Epidermal melanocyte (primary cell): ENCODE measurements around the gene COL3A1.

Experiments used
- DNase-seq: peaks from one replicate; pipeline ENCODE4 v3.0.0; 2011; ENCODE audit warnings: low spot score; ENCODE audit not compliant: insufficient read length

Gene COL3A1

DNA sequence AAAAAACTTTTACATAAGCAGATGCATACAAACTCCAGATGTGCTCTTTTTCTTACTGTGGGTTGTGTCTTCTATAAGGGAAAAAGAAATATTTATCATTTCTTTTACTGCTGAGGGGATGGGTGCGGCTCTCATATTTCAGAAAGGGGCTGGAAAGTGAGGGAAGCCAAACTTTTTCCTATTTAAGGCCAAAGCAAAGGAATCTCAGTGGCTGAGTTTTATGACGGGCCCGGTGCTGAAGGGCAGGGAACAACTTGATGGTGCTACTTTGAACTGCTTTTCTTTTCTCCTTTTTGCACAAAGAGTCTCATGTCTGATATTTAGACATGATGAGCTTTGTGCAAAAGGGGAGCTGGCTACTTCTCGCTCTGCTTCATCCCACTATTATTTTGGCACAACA lies at the start of gene COL3A1:
COL3A1 (plus strand) TSS at position 210 of the 400 bp plus-strand sequence; CDS start at position 327, 117 bp downstream.
- no peak for DNase-seq

DNA sequence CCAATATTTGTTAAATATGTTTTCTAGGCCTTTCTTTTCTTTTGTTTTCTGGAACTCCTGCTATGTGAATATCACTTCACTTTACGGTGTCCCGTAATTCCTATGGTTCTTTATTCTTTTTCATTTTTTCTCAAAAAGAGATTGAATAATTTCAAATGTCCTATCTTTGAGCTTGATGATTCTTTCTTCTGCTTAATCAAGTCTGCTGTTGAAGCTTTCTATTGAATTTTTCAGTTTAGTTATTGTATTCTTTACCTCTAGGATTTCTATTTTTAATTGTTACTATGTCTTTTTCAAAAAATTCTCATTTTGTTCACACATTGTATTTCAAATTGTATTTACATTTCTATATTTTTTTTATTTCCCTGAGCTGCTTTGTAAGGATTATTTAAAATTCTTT lies 45.5 kb upstream of the COL3A1 start:
- no peak for DNase-seq

DNA sequence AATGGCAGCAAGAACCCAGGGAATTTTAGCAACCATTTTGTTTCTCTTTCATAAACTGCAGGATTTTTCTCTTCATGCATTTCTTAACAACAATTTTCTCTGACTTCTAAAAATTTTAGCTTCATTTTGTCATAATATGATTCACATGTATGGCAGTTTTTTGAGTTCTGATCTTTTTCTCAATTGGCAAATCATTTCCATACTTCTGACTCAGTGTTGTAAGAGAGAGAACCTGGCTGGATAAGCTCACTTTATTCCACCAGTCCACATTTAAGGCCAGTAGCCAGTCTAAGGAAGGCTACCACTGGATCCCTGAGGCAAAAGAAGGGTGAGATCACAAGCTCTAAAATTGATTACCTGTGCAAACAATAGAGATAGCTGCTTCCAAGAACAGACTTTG lies 42.8 kb upstream of the COL3A1 start:
- no peak for DNase-seq

DNA sequence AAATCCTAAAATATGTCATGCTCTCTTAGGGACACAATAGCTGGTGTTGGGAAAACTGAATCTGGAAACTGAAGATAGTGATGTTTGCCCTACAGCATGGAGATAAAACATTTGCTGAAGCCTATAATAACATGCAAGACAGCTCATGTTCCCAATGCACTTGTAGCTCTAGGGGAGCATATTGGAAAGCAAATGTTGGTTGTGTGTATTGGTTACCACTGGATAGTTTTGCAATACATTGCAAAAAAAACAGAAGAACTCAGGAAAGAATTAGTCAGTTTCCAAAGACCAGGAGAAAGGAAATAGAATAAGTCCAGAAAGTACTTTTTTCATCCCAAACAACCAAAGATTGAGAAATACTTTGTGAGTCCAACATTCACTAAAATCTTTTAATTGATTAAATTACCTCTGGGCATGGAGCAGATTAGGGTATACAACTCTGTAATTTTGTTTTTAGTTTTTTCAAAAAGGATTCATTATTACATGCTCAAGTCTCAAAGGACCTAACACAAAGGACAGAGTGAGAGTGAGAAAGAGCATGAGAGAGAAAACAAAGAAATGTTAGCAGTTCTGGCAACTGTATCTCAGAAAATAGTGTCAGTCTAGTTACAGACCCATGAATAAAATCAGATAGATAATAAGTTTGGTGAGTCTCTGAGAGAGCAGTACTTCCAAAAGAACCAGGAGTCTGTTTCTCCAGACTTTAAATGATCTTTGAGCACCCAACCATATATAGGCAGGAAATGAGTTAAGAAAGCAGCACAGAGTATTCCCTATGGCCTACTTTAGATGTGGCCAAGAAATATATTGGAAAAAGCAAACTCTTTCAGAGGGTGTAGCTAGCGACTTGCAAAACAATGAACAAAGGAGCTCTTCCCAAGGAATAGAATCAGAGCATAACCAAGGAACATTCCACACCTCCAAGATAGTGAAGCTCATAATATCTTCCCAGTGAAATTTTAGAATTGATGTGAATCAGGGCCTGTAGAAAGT lies 36.6 kb upstream of the COL3A1 start:
- DNase-seq = no peak

DNA sequence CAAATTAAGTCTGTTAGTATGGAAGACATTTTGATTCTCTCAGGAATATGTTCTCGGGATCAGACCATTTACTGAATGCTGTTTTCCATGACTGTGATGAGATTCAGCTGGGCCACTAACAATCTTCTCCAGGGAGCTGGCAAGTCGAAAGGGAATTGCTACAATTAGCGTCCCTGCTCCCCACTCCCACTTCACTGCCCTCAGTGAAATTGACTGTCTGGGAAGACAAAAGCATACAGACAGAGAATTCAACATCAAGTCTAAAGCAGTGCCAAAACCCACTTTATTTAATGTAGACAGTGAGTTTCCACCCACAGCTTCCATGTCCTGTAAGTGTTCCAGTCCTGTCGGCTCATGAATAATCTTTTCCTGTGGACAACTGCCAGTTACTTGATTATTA lies 34.0 kb upstream of the COL3A1 start:
- no peak for DNase-seq

DNA sequence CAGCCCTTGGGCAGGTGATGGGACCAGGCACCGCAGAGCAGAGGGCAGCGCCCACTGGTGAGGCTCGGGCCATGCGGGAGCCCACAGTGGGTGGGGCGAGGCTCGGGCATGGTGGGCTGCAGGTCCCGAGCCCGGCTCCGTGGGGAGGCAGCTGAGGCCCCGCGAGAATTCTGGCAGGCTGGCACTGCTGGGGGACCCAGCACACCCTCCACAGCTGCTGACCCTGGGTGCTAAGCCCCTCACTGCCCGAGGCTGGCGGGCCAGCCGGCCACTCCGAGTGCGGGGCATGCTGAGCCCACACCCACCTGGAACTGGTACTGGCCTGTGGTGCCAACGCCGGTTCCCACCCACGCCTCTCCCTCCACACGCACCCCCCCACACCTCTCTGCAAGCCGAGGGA lies 29.7 kb upstream of the COL3A1 start:
- no peak for DNase-seq

DNA sequence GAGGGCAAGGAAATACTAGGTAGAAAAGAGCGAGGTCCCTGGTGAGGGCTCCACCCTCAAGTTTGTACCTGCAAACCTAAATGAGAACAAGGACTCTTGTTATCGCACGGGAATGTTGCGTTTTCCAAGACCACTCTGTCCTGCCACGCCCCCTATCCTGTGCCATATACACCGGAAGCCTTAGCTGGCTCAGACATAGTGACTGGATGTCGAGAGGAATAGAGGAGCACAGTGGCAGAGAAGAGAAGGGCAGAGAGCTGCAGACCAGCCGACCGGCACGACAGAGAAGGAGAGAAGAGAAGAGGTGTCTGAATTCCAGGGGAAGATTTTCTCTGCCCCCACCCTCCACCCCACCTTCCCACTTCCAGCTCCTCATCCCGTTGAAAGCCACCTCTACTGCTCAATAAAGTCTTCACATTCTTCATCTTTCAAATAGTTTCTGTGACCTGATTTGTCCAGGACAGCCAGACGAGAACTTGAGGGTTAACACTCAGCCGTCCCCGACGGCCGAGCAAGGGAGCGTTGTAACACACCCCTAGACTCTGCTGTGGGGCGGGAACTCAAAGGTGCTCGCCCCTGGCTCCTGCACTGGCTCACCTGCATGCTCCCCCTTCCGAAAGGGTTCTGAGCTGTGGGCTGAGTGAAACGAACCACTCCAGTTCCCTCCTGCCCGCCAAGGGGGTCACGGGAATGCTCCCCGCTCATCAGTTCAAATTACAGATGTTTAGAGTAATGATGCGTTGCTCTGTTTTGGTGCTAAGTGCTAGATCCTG lies 24.9 kb upstream of the COL3A1 start:
- no peak for DNase-seq

DNA sequence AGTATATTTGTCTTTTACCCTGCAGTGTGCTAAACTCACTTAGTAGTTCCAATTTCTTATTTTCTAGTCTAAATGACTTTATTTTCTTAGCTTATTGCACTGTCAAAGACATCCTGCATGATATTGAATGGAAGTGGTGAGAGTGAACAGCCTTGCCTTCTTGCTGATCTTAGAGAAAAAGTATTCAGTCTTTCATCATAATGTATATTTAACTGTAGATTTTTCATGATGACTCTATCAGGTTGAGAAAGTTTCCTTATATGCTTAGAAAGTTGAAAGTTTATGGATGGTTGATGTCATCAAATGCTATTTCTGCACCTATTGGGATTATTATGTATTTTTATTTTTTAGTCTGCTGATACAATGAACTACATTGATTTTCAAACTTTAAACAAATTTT lies 21.3 kb upstream of the COL3A1 start:
- DNase-seq = no peak

DNA sequence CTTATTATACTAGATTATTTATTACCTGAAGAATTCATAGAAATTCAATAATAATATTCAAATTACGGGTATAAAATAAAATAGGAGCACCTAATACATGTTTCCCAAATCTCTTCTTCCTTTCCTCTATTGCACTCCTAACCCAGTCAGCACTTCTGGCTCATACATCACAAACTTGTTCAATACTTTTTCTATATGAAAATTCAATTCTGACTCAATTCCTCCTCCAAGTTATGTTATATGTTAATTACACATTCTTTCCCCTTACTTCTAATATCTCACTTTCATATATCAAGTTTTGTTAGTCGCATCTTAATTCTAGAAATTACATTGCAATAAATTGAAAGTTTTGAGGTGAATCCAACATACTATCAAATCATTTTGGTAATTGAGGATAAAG lies 17.9 kb upstream of the COL3A1 start:
- DNase-seq = no peak

DNA sequence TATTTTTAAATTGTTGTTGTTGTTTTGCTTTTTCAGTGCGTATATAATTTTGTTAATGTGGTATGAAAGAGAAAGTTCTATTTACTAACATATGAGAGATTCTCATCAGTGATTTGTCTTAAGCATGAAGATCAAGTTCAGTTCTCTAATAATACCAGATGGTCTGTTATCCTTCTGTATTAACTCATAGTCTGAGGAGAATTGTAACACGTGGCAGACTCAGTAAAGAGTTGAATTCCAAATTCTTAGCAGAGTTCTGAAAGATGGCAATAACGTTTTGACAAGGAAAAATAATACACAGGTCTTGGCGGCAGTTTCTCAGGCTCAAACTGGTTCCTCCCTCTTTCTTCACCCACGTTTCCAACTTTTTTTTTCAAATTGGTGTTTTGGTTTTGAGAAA lies 17.2 kb upstream of the COL3A1 start:
- no peak for DNase-seq

DNA sequence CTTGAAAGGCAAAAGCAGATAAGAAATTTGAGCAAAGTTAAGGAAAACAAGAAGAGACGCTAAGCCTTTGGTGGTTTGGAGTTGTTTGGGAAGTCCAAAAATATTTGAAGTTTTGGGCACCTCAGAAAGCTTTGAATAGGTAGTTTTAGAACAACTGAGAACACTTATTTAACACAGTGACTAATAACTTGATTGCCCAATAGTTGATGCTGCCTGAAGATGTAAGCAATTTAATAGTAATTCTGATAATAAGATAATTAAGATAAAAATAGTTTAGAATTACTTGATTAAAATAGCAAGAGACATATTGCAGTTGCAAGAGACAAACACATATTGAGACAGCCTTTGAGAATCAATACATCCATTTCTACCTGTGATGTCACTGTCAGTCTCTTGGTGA lies 16.5 kb upstream of the COL3A1 start:
- no peak for DNase-seq

DNA sequence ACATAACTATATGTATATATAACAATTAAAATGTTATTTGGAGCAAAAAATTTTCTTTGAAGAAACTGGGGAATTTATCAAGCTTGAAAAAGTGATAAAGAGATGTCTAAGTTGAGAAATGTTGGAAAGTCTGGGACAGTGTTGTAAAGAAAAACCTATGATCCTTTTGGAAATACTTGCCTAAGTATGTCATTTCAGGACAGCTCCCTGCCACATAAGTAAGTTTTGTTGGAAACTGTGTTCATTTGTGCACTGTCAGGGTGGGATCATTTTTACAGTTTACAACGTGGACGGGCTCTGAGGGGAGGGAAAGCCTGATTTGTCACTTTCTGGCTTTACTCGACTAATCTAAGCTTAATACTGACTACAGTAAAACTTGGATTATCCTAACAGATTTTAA lies 10.4 kb upstream of the COL3A1 start:
- DNase-seq = no peak

DNA sequence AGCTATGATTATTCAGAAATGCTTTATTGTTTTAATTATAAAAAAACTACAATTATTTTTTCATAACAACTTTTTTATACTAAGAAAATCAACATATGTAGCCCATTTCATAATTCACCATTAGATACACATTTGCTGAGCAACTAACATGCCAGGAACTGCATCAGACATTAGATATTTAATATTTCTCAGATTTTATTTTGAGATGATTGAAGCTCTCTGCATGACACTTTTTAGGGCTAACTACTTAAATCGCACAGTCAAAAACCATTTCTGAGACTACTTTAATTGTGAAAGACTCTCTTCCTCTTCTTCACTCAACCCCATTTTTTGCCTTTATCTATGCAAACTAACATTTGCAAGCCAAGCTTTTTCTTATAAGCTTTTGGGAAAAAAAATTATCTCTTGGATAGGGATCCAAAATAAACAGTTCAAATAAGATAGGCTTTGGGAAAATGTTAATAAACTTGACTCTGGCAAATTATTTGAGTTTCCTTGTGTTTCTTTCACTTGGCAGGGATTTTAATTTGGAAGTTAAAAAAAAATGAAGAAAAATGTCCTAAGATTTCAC lies 9.1 kb upstream of the COL3A1 start:
- no peak for DNase-seq

DNA sequence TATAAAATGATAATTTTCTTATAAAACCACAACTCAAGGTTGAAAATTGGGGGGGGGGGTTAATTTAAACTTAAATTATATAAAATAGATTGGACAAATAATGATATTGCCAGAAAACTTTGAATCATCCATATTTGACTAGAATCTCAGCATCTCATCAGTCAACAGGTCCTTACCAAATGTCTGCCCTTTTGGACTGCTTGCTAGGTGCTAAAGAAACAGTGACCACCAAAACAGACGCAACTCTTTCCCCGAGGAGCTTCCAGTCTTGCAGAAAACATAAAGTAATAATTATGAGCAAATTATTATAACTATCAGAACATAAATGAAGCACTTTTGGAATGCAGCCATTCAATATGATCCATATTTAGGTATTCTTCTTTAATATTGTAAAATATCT lies 8.6 kb upstream of the COL3A1 start:
- no peak for DNase-seq

DNA sequence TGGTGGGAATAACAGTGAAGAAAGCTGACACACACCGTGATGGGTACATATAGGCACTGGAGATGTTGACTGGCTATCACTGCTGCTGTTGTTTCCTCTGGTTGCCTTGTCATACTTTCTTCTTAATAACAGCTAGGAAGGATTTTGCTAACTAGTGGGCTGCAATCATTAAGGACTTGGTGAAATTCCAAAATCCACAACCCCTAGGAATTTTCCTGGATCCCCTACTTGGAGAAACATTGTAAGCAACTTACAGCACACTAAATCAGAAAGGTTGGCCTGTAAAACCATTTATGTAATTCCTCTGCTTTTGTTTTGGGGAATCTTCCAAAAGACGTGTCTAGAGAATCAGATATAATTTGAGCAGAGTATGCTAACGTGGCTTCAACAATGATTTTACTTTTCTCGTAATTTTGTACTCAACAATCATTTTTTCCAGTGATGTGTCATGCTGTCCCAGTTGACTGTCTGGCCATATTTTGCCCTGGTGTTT lies 8.0 kb upstream of the COL3A1 start:
- DNase-seq = no peak

DNA sequence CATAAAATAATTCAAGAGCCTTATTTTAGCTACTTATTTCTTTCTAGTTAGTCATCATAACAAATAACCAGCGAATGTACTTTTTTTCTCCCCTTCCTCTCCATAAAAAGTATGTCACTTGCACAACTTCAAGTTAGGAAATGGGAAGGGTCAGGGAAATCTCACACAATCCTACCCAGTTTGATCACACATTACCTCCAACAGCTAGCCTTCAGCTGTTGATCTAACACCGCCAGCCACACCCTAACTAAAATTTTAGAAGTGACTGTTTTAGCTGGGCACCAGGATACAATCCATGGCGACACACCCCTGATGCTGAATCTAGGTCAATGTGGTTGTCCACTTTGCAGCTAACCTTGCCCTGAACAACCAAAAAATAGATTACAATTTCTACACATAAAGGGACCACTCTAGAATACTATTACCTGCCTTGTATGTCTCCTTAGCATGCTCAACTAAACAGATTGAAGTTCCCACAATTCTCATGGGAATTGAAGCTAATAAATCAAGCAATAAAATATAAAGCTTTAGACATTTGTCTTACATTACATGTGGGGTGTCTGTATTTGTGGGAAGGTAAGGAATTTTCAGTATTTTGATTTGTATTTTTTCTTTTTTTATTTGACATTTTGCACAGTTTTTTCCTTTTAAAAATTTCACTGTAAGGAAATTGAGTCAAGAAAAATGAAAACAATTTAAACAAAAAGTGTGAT lies 7.3 kb upstream of the COL3A1 start:
- DNase-seq = no peak

DNA sequence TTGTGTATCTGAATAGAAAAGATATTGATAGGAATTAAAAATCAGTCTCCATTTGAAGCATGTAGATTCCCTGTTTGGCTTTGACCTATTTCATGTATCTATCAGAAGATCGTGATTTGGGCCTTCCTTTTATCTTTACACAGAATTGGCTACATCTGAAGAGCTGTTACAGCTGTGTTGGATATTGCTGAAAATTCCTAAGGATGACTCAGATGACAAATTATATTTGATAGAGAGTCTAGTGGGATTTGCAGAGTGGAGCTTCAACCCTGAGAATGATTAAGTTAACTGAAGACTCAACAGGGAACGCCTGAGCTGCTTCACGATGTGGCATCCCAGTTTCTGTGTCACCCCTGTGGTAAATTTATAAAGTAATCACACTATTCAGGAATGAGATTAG lies 4.9 kb upstream of the COL3A1 start:
- no peak for DNase-seq

DNA sequence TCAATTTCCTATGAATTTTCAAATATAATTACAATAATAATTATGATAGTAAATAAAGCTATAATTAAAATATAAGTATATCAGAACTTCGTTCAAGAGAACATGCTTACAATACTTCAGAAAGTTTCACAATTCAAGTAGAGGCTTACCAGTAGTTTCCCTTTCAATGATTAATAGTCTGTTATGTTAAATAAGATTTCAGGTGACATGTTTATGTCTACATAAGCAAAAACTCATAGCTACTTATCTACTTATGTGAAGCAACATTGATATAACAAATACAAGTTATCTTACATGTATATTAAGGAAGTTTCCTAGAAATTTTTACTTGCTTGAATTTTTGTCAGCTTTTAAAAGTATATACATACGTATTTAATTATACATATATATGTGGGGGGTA lies 4.5 kb upstream of the COL3A1 start:
- no peak for DNase-seq

DNA sequence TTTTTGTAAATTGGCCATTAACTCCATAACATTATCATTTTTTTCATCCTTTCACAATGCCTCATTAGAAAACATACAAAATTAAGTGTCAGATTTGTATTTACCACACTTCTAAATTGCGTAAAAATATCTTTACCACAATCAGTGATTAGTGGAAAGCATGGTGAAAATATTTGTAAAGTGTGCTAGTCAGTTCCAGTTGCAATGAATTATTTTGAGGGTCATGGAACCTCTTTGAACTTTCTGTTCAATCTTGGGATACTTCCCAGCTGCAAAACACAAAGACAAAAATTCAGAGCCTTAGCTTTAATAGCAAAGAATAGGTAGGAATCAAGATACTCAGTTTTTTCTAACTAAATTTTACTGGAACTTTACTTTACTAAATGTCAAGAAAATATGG lies 4.0 kb upstream of the COL3A1 start:
- no peak for DNase-seq

DNA sequence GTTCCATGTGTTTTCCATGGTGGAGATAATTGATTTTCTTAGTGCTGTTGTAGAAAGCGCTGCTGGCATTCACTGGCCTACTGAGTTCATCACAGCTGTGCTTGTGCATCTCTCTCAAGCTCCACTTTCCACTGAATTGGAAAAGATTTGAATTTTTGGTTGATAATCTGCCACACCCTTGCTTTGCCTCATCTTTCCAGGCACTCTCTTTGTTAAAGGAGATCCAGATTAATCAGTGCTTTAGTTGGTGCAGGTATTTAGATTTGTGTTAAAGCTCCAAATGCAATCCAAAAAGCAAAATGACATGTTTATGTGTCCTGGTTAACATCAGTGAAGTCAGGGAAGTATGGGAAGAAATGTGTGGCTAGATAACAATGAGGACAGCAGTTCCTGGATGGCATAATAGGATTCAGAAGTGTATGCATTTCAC lies 2.7 kb upstream of the COL3A1 start:
- DNase-seq = no peak

DNA sequence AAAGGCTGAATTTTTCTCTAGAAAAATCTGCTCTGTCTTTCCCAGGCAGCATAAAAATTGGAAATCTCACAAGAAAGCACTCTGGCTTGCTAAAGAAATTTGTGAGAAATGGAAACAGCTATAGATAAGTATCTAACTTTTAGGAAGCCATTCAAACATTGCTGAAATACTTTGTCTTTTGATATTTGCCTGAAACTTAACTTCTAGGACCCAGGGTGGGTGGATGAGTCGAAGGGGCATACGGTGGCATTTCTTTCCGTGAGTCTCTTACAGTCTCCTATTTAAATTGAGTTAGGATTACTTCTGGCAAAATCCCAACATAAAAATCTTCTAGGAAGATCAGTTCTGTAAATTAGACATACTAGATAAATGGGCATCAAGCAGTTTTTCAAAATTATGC lies 532 bp upstream of the COL3A1 start:
- no peak for DNase-seq
